Kidney (tissue), 14 donors: Measurements from ENCODE around the gene UHMK1. TPM values are rescaled to one million over a fixed set of nuclear protein-coding genes. Genes with fewer than 3 reads are reported as not detected.

Experiments used
- DNase-seq, 5 donors: peaks; one replicate each; pipeline ENCODE4 v3.0.0-alpha.2; 2013 to 2020
- FAIRE-seq: peaks from 2 replicates; lab custom pipeline; 2012; peaks lifted over from hg19 to GRCh38; lab: Jason Lieb, UNC
- H3K27ac ChIP-seq, 2 donors: one replicate each; pipeline ENCODE4 v1.7.0; 2013; ENCODE audit warnings: low read depth in 2 of 2, low read length in 2 of 2, inconsistent platforms in 1 of 2
- H3K27me3 ChIP-seq: one replicate; pipeline ENCODE4 v1.7.1; 2013; ENCODE audit warnings: low read length, inconsistent platforms; ENCODE audit not compliant: control insufficient read depth, insufficient read depth
- H3K36me3 ChIP-seq, 3 donors: one replicate each; pipeline versions ENCODE4 v1.7.0 to v1.7.1; 2013; ENCODE audit warnings: low read length in 3 of 3, control low read depth in 1 of 3, inconsistent platforms in 1 of 3; ENCODE audit not compliant: insufficient read depth in 3 of 3, control insufficient read depth in 2 of 3
- H3K4me1 ChIP-seq, 3 donors: one replicate each; pipeline versions ENCODE4 v1.7.0 to v1.7.1; 2013; ENCODE audit warnings: low read length in 3 of 3, inconsistent platforms in 1 of 3, low read depth in 1 of 3; ENCODE audit not compliant: control insufficient read depth in 2 of 3, insufficient read depth in 2 of 3
- H3K4me3 ChIP-seq, 3 donors: one replicate each; pipeline versions ENCODE4 v1.7.0 to v1.8.1; 2013; ENCODE audit warnings: low read length in 3 of 3, control low read depth in 1 of 3, inconsistent platforms in 1 of 3
- H3K9ac ChIP-seq, 3 donors: one replicate each; pipeline versions ENCODE4 v1.7.0 to v1.7.1; 2013; ENCODE audit warnings: low read length in 3 of 3, control low read depth in 1 of 3, inconsistent platforms in 1 of 3
- H3K9me3 ChIP-seq, 3 donors: one replicate each; pipeline versions ENCODE4 v1.7.0 to v1.7.1; 2013; ENCODE audit warnings: low read length in 3 of 3, control low read depth in 1 of 3, inconsistent platforms in 1 of 3; ENCODE audit not compliant: control insufficient read depth in 2 of 3, insufficient read depth in 1 of 3
- intact Hi-C: fragments of 100-400 bp; cut with DNase I; formaldehyde crosslinking; loops from one replicate; pipeline ENCODE4 v1.11.1; 2022
- polyA plus RNA-seq: library from polyadenylated mRNA; stranded (reverse); fragments of 350-450 nt; fragmentation: Illumina TruSeq; extraction: RNeasy Lipid Tissue Mini Kit (QIAGEN cat#74804); gene quantifications from one replicate; pipeline ENCODE4 v1.2.3, GENCODE V29; 2014; ENCODE audit warnings: low read depth, low replicate concordance; ENCODE audit not compliant: insufficient read depth
- total RNA-seq: library from RNA; stranded (reverse); fragmentation: NEBNext Ultra II Directional; extraction: Animal tissue kit (Norgen Biotek cat#: 25700); gene quantifications from one replicate; pipeline ENCODE4 v1.2.1, GENCODE V29; 2021
- TF ChIP-seq, protein P1 (sequence below): IDR thresholded peaks from 3 replicates; pipeline ENCODE4 v1.5.1; 2012; ENCODE audit warnings: mild to moderate bottlenecking, moderate library complexity, borderline replicate concordance; ENCODE audit not compliant: insufficient read depth; ENCODE audit errors: extremely low read depth
- donor health status: control.
- donor health status: control.
- donor health status: control.
- donor health status: control.
- donor health status: control.
- donor health status: DM: yes; HTN: yes; CAD: no.
- donor health status: Normal renal cell carcinoma (clear cell type).

UHMK1 gene
- total and polyA plus RNA-seq, 2 donors from 2014 or later = 15.7 to 49.4 TPM

GRCh38 chr1:162551969-162552683, 54.5 kb downstream of the UHMK1 start:
- TF ChIP-seq, protein P1, sequence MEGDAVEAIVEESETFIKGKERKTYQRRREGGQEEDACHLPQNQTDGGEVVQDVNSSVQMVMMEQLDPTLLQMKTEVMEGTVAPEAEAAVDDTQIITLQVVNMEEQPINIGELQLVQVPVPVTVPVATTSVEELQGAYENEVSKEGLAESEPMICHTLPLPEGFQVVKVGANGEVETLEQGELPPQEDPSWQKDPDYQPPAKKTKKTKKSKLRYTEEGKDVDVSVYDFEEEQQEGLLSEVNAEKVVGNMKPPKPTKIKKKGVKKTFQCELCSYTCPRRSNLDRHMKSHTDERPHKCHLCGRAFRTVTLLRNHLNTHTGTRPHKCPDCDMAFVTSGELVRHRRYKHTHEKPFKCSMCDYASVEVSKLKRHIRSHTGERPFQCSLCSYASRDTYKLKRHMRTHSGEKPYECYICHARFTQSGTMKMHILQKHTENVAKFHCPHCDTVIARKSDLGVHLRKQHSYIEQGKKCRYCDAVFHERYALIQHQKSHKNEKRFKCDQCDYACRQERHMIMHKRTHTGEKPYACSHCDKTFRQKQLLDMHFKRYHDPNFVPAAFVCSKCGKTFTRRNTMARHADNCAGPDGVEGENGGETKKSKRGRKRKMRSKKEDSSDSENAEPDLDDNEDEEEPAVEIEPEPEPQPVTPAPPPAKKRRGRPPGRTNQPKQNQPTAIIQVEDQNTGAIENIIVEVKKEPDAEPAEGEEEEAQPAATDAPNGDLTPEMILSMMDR = no peak
- Histone ChIP-seq H3K27ac (no peak overlapping the region), H3K27me3 (no peaks in the 10 kb centered on the region), H3K4me1 (no peaks in the 10 kb centered on the region), H3K4me3 (no peak overlapping the region), H3K9ac (no peak overlapping the region), H3K36me3 (no peaks in the 10 kb centered on the region), H3K9me3 (no peaks in the 10 kb centered on the region)
- DNase-seq = no peak
- intact Hi-C loops = no loop called here
- FAIRE-seq = no peak

- H3K4me3 ChIP-seq = no peak overlapping the region
- intact Hi-C loops = no loop called here
- DNase-seq (no peak), FAIRE-seq (no peak)
- no peaks in the 10 kb centered on the region for H3K27me3 ChIP-seq
- no peaks in the 10 kb centered on the region for H3K36me3 ChIP-seq
- no peak overlapping the region for H3K9ac ChIP-seq
- no peaks in the 10 kb centered on the region for H3K9me3 ChIP-seq
- H3K4me1 ChIP-seq = no peaks in the 10 kb centered on the region
- TF ChIP-seq, protein P1 = no peak
- H3K27ac ChIP-seq = no peak overlapping the region
Measured at GRCh38 chr1:162552684-162553252, 55.1 kb downstream of the UHMK1 start.

- H3K27ac ChIP-seq = no peak overlapping the region
- H3K9me3 ChIP-seq = no peaks in the 10 kb centered on the region
- no peaks in the 10 kb centered on the region for H3K27me3 ChIP-seq
- H3K9ac ChIP-seq = no peak overlapping the region
- TF ChIP-seq, protein P1 = no peak
- DNase-seq = no peak
- no peaks in the 10 kb centered on the region for H3K4me1 ChIP-seq
- H3K4me3 ChIP-seq = no peak overlapping the region
- H3K36me3 ChIP-seq = no peaks in the 10 kb centered on the region
- no peak for FAIRE-seq
- intact Hi-C loops = no loop called here
Measured at GRCh38 chr1:162554258-162554657, 56.6 kb downstream of the UHMK1 start.
